HG03521 (cell line): ENCODE data around the gene TRPM3.
"Not testable (repeated sequence)": the region's sequence is repeated elsewhere in the genome, so short reads cannot be mapped to it uniquely, and the experiment has no call there.

Experiments
- ATAC-seq: cut with Tn5 transposase; IDR thresholded peaks from one replicate; pipeline ENCODE4 v1.9.1; 2021; ENCODE audit warnings: mild to moderate bottlenecking, moderate library complexity; ENCODE audit not compliant: unreplicated experiment

The TRPM3 gene

DNA sequence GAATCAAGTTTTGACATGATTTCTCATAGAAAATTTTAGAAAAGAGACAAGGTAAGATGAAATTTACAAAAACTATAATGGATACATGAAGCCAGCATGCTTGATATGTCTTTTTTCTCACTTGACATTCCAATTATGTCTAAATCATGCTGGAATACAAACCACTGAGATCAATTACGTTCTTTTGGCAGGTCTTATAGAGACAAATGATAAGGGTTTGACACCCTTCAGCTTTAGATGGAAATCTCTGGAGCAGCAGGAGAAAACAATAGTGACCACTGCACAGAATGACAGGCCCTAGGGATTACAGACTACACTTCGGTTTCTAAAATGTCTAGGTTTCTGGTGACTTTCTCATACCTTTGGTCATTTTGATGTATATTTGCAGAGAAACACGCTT is 342.9 kb downstream of the TRPM3 start:
- no peak for ATAC-seq

- ATAC-seq: no peak
Measured at GRCh38 chr9:70773579-70773978, 347.8 kb downstream of the TRPM3 start.

DNA sequence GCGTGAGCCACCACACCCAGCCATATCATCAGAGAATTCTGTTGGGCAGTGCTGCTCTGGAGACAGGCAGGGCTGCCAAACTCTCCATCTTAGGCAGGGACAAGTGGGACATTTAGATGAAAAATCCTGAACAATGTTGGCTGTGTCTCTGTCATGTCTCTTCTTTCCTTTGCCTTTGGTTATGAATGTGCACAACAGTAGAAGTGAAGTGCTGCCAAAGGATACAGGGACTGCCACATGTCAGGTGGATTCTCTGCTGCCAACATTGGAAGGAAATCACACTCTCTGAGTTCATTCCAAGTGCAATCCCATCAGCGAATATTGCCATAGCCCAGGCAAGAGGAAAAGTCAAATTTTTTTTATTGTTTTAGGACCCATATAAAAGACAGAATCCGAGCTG is 348.8 kb downstream of the TRPM3 start:
- no peak for ATAC-seq

DNA sequence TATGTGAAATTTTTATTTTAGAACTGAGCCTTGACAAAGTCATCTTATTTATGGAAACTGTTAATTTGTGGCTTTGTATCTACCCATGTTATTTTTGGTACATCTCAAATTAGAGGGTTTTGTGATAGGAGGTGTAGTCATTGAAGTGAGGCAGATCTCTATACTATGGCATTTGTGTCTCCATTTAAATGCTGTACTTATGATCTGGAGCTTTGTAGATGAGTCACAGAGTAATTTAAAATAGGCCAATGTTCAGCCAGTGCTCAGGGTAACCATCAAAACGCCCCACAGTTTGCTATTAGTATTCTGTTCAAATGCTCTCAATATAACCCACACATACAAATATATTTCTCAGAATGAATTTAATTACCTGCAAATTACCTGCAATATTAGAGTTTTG is 355.5 kb downstream of the TRPM3 start:
- no peak for ATAC-seq

DNA sequence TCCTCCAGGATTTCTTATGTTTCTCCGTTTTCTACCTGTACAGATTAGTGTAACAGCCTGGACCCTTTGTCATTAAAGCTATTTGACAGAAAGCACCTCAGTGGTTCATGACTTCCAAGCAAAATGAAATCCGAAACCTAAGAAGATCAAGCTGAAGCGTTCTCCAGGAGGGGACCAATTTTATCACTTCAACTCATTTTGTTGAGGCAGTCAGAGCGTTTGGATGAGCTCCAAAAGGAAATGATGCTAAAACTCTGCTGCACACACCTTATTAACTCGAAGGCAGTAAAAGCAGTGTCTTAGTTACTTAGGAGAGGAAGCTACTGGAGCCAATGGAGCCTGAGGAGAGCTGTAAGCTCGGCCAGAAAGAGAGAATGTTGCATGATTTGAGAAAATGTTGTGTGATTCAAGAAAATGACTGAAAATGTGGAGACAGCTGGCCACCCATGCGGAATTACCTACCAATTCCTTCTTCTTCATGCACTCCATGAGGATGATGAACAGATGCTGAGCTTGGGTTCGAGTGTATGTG is 360.2 kb downstream of the TRPM3 start:
- ATAC-seq: no peak

DNA sequence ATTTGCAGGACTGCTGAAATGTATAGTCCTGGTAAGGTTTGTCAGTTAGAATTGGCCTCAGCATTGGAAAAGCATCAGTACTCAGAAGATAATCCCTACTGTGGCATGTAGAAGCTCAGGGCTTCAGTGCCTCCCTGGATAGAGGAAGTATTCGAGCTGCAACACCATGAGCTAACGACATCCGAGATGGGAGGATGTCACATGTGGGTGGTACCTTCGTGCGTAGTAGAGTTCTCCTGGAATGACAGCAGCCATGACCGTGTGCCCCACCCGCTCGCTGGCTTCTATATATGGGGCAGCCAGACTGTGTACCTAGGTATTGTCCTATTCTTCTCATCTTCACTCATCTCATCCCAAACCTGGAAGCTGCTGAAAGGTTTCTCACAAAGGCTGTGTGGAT is 361.2 kb downstream of the TRPM3 start:
- no peak for ATAC-seq

GRCh38 chr9:70753311-70753710 is 368.1 kb downstream of the TRPM3 start:
- ATAC-seq: no peak

GRCh38 chr9:70749066-70749465 is 372.4 kb downstream of the TRPM3 start:
- ATAC-seq: no peak

DNA sequence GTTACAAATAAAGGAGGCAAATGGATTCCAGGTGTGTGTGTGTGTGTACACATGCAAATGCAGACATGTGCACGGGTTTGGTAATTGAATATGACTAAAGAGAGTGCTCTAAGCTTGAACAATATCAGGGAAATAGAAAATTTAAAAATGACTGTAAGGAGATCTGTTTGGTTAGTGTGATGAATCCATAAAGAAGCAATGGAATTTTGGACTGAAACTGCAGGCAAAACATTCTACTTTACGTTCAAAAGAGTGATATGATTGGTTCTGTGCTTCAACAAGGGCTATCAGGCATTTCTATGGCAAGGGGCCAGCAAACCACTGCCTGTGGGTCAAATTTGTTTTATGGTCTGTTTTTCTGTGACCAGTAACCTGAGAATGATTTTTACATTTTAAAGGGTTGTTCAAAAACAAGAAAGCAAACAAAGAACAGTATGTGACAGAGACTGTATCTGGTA is 374.1 kb downstream of the TRPM3 start:
- no peak for ATAC-seq

GRCh38 chr9:70746760-70747159 is 374.7 kb downstream of the TRPM3 start:
- ATAC-seq: no peak

GRCh38 chr9:70746316-70746715 is 375.1 kb downstream of the TRPM3 start:
- ATAC-seq: no peak

DNA sequence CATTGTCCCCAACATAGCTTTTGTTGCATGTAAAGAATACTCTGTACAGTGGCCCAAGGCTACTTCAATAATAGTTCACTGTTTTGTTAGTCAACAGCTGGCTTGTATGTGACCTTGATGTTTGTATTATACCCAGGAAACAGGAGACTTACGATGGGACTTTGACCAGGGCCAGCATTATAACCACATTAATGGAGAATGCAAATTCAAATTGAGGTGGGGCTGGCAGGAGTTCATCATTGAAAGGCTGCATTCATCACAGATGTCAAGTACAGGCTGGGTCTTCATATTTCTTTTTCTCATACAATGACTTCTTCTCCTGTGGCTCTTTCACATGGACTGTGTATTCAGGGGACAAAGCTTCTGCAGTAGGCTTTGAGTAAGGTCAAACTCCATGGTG is 396.6 kb downstream of the TRPM3 start:
- not testable (repeated sequence) for ATAC-seq

- ATAC-seq: not testable (repeated sequence)
Measured at GRCh38 chr9:70724025-70724424, 397.4 kb downstream of the TRPM3 start.

GRCh38 chr9:70706797-70707196 is 414.6 kb downstream of the TRPM3 start:
- not testable (repeated sequence) for ATAC-seq

DNA sequence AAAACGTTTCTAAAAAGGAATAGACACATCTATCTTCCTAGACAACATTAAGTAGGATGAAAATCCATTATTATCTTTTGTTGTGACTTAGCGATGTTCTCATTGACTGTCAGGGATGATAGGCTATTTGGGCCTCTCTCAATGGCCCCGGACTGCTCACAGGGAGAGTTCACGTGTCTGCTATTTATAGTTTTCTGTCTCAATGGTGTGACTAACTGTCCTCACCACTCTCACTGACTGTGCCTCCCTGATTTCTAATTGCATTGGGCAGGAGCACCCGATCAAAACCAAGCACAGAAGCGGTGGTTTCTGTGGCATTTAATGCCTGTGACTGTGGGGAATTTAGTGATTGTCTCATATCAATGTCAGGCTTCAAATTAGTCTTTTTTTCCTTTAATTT is 420.3 kb downstream of the TRPM3 start:
- no peak for ATAC-seq

DNA sequence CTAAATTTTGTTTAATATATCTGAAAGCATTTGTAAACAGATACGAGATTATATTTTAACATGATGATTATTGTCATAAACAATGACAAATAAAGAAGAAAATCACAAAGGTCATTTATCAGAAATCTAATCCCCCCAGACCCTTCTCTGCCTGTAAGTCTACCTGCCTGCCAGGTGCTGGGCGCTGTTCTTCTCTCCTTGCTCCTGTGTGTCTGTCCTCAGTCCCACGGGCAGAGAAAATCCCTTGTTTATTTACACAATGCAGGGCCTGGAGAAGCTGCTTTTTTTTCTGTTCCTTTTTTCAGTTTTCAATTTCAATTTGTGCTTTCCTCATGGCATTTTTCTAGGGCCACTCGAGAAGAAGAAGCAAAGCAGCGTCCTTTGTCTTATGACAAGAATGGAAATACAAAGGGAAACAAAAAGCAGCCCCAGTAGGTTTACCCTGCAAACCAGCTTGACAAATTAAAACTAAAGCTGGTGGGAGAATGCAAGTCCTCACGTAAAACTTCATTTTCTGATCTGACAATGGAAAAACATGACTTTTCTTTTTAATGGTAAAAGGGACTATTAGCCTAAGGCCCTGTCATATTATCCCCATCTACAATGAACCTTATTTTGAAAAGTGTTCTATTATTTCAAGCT is 424.6 kb downstream of the TRPM3 start:
- ATAC-seq: no peak

DNA sequence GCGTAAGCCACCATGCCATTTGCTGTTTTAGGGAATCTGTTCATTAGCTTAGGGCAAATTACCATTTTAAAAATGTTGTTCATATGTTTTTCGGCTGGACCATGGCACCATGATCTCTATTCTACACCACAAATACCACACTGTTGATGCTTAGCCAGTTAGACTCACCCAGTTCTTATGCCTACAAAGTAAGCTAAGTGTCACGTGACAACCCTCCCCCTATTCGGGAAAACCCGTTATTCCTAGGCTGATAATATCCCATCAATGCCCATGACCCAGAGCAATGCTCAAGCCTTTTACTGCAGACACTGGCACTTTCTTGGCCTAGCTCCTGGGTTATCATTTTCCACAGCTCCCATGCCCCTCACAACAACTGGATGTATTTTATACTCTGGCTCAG is 426.7 kb downstream of the TRPM3 start:
- no peak for ATAC-seq

GRCh38 chr9:70693186-70693585 is 428.2 kb downstream of the TRPM3 start:
- ATAC-seq: no peak

DNA sequence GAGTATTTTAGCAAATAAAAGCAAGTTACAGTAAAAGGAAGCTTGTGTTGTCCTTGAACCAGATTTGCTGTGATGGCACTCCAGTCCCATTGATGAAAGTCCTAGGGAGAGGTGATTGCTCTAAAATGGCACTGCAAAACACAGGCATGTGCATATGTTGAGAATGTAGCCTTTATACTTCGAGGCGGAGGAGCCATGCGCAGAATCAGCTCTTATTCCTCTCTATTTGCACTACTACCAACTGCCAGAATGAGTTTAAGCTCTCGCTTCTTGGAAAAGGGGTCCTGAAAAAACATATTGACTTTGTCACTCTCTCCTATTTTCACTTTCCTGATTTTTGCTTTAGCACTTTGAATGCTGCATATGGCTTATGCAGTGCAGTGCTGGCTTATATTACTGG is 429.0 kb downstream of the TRPM3 start:
- ATAC-seq: no peak

- ATAC-seq: no peak
Measured at GRCh38 chr9:70688704-70689103, 432.7 kb downstream of the TRPM3 start.

DNA sequence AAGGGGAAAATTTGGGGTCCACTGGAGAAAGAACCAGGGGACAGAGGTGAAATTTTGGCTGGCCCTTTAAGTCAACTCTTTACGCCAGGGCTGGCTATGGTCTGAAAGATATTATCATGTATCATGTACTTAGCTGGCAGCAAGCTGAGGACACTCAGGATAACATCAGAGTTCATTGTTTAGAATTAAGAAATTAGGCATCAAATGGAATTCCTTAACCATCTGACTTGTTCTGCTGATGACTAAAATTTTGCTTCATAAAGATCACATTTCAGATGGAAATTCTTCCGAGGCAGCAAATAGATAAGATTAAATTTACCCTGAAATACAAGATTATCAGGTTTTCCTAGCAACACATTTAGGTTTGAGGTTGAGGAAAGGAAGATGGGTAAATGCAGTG is 437.6 kb downstream of the TRPM3 start:
- no peak for ATAC-seq

- no peak for ATAC-seq
Measured at GRCh38 chr9:70682298-70682697, 439.1 kb downstream of the TRPM3 start.

GRCh38 chr9:70679845-70680244 is 441.6 kb downstream of the TRPM3 start:
- ATAC-seq: no peak
